Activated CD4-positive, alpha-beta T cell treated with anti-CD3 and anti-CD28 coated beads for 36 hours (primary cell): Measurements from ENCODE around the gene IGSF6. TPM values are rescaled to one million over a fixed set of nuclear protein-coding genes. Genes with fewer than 3 reads are reported as not detected.
"Not testable (repeated sequence)": the region's sequence is repeated elsewhere in the genome, so short reads cannot be mapped to it uniquely, and the experiment has no call there.

Experiments
- ATAC-seq: fragments of 200-7000 bp; cut with Tn5 transposase; one replicate; pipeline ENCODE4 v1.10.0; 2021; ENCODE audit warnings: mild to moderate bottlenecking, moderate library complexity
- CTCF ChIA-PET: fragments of 350-600 bp; sonication (Branson Sonifier 250); formaldehyde crosslinking; loops from one replicate; lab custom pipeline; 2021; ENCODE audit warnings: antibody characterized with exemption; lab: Charles Lee
- POLR2A ChIA-PET: fragments of 350-600 bp; sonication (Branson Sonifier 250); formaldehyde crosslinking; loops from one replicate; lab custom pipeline; 2021; ENCODE audit warnings: antibody characterized with exemption, inconsistent platforms; lab: Charles Lee
- DNase-seq: peaks from one replicate; pipeline ENCODE4 v3.0.0-alpha.2; 2020
- H3K27ac Mint-ChIP-seq: one replicate; pipeline ENCODE4 v1.8.0; 2021; ENCODE audit warnings: mixed read lengths
- H3K27me3 Mint-ChIP-seq: one replicate; pipeline ENCODE4 v1.8.0; 2021; ENCODE audit warnings: mixed read lengths
- H3K36me3 Mint-ChIP-seq: one replicate; pipeline ENCODE4 v1.8.0; 2021; ENCODE audit warnings: low read depth, mixed read lengths
- H3K4me1 Mint-ChIP-seq: one replicate; pipeline ENCODE4 v1.8.0; 2021; ENCODE audit warnings: mixed read lengths
- H3K4me3 Mint-ChIP-seq: one replicate; pipeline ENCODE4 v1.8.0; 2021; ENCODE audit warnings: mild to moderate bottlenecking, moderate library complexity, mixed read lengths
- H3K9me3 Mint-ChIP-seq: one replicate; pipeline ENCODE4 v1.8.0; 2021; ENCODE audit warnings: low read depth, mixed read lengths
- intact Hi-C, 2 experiments: fragments of 100-400 bp; cut with DNase I in 1 of 2; cut with micrococcal nuclease in 1 of 2; formaldehyde crosslinking; loops; one replicate each; pipeline versions ENCODE4 v1.14.2 to v1.15.1; 2022 to 2024; cut with DNase I, micrococcal nuclease
- total RNA-seq, 2 experiments: library from RNA; stranded (reverse); gene quantifications; one replicate each; pipeline ENCODE4 v1.2.3, GENCODE V29; 2021

Gene IGSF6
- total RNA-seq, 2 experiments from 2014 or later = 0.11 to 0.14 TPM

- H3K4me3 Mint-ChIP-seq, H3K27ac Mint-ChIP-seq, H3K27me3 Mint-ChIP-seq, ATAC-seq, POLR2A ChIA-PET, H3K9me3 Mint-ChIP-seq, DNase-seq: not testable (repeated sequence)
- Mint-ChIP-seq H3K36me3 (peaks cover 32% of the 10 kb centered on the region), H3K4me1 (peaks cover 31% of the 10 kb centered on the region)
- intact Hi-C loops = loop anchor here in 1 of 2 experiments (10.0 kb wide), 1 partner anchor 1315 kb away; no protein-coding TSS in a partner anchor
- CTCF ChIA-PET = interaction anchor here (0.7 to 1.5 kb wide), 2 partner anchors 12 to 45 kb away, joined by 3 read pairs; no protein-coding TSS in a partner anchor
Measured at GRCh38 chr16:21629616-21630539, 22.5 kb downstream of the IGSF6 start.

GRCh38 chr16:21628772-21629171 is 23.6 kb downstream of the IGSF6 start:
- Mint-ChIP-seq H3K9me3 (no peaks in the 10 kb centered on the region), H3K27me3 (no peaks in the 10 kb centered on the region), H3K27ac (no peak overlapping the region), H3K4me1 (peaks cover 34% of the 10 kb centered on the region), H3K36me3 (peaks cover 38% of the 10 kb centered on the region), H3K4me3 (no peak overlapping the region)
- intact Hi-C loops = no loop called here
- DNase-seq (no peak), ATAC-seq (no peak)
- CTCF ChIA-PET = interaction anchor here (0.6 to 1.5 kb wide), 3 partner anchors 11 to 373 kb away, joined by 3 read pairs; no protein-coding TSS in a partner anchor
- POLR2A ChIA-PET = no interaction called here

GRCh38 chr16:21628121-21628726 is 24.2 kb downstream of the IGSF6 start:
- DNase-seq = no peak
- ChIA-PET POLR2A (no interaction called here), CTCF (interaction anchor here (1.1 to 1.5 kb wide), 2 partner anchors 11 to 14 kb away, joined by 3 read pairs; no protein-coding TSS in a partner anchor)
- H3K9me3 Mint-ChIP-seq = no peaks in the 10 kb centered on the region
- no peak overlapping the region for H3K4me3 Mint-ChIP-seq
- intact Hi-C loops = no loop called here
- no peaks in the 10 kb centered on the region for H3K27me3 Mint-ChIP-seq
- no peak for ATAC-seq
- H3K36me3 Mint-ChIP-seq = peaks cover 38% of the 10 kb centered on the region
- H3K27ac Mint-ChIP-seq = no peak overlapping the region
- H3K4me1 Mint-ChIP-seq = peaks cover 36% of the 10 kb centered on the region

DNA sequence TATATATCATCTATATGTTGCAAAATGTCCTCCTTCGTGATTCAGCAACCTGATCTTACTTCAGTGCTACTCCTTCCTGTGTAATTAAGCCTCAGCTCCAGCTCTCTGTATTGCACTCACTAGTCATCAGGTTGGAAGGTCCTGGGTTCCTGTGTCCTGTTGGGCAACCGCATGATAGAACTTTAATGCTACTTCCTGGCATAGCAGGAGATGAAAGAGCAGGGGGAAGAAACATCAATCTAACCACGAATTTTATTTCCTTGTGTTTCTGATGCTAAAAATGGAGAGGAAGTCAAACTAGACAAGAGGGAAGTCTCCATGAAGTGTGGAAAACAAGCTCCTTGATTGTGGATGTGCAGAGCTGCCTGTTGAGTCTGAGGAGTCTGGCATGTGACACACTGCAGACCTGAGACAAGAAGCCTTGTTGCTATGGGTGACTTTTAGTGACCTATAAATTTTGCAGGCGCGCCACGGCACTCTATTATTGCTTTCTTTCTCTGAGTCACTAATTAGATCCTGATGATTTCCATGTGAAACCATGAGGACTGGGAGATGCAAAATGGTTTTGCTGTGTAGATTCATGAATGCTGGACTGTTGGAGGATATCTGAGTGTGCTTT is 25.6 kb downstream of the IGSF6 start:
- intact Hi-C loops = no loop called here
- H3K4me1 Mint-ChIP-seq = peaks cover 40% of the 10 kb centered on the region
- H3K4me3 Mint-ChIP-seq = no peak overlapping the region
- H3K27ac Mint-ChIP-seq = peak overlapping the region; percentile 69
- H3K9me3 Mint-ChIP-seq = no peaks in the 10 kb centered on the region
- POLR2A ChIA-PET = no interaction called here
- DNase-seq (peak; percentile 30), ATAC-seq (peak; percentile 93)
- peaks cover 42% of the 10 kb centered on the region for H3K36me3 Mint-ChIP-seq
- no peaks in the 10 kb centered on the region for H3K27me3 Mint-ChIP-seq
- CTCF ChIA-PET = interaction anchor here (0.6 kb wide), 1 partner anchor 82 kb away, joined by 3 read pairs; no protein-coding TSS in a partner anchor

GRCh38 chr16:21625026-21625425 is 27.4 kb downstream of the IGSF6 start:
- Mint-ChIP-seq H3K4me1 (peaks cover 53% of the 10 kb centered on the region), H3K27me3 (no peaks in the 10 kb centered on the region), H3K9me3 (no peaks in the 10 kb centered on the region), H3K4me3 (no peak overlapping the region), H3K27ac (no peak overlapping the region), H3K36me3 (peaks cover 42% of the 10 kb centered on the region)
- intact Hi-C loops = no loop called here
- DNase-seq = no peak
- POLR2A ChIA-PET = no interaction called here
- CTCF ChIA-PET = interaction anchor here (0.6 to 1.7 kb wide), 4 partner anchors 14 to 728 kb away, joined by 3 to 7 read pairs (median 4); no protein-coding TSS in a partner anchor
- ATAC-seq = no peak

DNA sequence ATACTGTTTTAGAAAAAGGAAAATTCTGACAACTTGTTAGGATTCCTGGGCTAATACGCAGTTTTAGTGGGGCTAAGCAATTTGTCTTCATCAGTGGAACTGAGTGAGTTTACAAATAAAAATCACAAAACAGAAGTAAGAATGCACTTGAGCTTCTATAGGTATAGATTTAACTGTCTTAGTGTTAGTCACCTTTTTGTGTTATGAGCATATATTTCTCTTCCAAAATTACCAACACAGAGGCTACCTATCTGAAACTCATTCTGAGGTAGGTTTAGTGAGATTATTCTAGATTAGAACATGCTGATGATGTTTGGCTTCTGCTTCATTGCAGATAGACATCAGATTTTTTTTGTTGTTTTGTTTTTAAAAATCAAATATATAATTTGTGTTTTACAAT is 29.9 kb downstream of the IGSF6 start:
- CTCF ChIA-PET = interaction anchor here (0.9 to 1.2 kb wide), 2 partner anchors 14 to 23 kb away, joined by 3 to 5 read pairs; no protein-coding TSS in a partner anchor

DNA sequence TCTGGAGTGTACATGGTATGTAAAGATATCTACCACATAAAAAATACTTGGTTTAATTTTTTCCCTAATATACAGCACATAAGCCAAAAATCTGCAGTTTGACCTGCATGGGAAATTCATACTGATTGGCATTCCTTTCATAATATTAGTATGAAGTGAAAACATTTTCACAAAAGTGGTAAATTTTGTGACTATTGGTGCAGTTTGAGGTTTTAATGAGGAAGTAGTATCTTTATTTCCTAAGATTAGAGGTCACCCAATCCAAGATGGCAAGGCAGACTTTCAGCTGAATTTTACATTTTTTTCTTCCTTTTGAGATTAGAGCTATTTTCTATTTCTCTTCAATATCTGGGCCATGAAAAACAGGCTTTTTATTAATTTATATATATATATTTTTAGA is 31.8 kb downstream of the IGSF6 start:
- CTCF ChIA-PET = interaction anchor here (1.1 to 2.3 kb wide), 4 partner anchors 9 to 36 kb away, joined by 3 to 13 read pairs (median 5); no protein-coding TSS in a partner anchor
- DNase-seq (no peak), ATAC-seq (no peak)
- H3K36me3 Mint-ChIP-seq = peaks cover 39% of the 10 kb centered on the region
- H3K9me3 Mint-ChIP-seq = no peaks in the 10 kb centered on the region
- peaks cover 63% of the 10 kb centered on the region for H3K4me1 Mint-ChIP-seq
- no peak overlapping the region for H3K27ac Mint-ChIP-seq
- intact Hi-C loops = no loop called here
- POLR2A ChIA-PET = no interaction called here
- no peak overlapping the region for H3K4me3 Mint-ChIP-seq
- H3K27me3 Mint-ChIP-seq = no peaks in the 10 kb centered on the region

More for the DNA sequence above, 29.9 kb downstream of the IGSF6 start:
- no peaks in the 10 kb centered on the region for H3K9me3 Mint-ChIP-seq
- H3K4me1 Mint-ChIP-seq = peaks cover 64% of the 10 kb centered on the region
- no peak overlapping the region for H3K4me3 Mint-ChIP-seq
- H3K27me3 Mint-ChIP-seq = no peaks in the 10 kb centered on the region
- POLR2A ChIA-PET = interaction anchor here (0.5 kb wide), 1 partner anchor 63 kb away, joined by 3 read pairs; no protein-coding TSS in a partner anchor
- H3K36me3 Mint-ChIP-seq = peaks cover 41% of the 10 kb centered on the region
- intact Hi-C loops = no loop called here
- peak; percentile 43 for ATAC-seq
- DNase-seq = no peak
- no peak overlapping the region for H3K27ac Mint-ChIP-seq

DNA sequence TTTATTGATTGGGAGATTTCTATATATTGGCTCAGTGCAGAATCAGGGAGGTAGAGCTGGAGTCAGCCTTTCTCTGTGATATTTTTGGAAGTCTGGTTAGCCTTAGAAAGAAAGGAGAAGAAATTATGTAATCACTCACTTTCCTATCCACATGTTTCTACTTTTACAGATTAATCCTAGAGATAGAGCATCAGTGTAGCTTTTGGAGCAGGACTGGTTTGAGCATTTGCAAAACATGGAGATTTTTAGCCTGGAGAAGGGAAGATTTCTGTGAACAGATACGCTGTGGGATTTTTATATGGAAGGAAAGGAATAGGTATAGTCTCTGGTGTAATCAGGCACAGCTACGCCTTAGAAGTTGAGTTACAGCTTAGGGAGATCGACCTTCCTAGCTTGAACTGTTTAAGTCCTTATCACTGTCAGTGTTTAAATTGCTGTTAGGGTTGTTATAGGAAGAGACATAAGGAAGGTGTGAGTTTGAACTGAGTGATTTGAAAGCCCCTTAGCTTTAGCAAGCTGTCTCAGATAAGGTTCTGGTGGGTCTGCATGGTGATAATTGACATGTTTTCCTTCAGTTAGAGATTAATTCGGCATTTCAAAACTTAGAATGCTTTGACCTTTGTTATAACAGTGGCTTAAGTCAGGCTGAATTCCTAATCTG is 32.5 kb downstream of the IGSF6 start:
- peaks cover 35% of the 10 kb centered on the region for H3K36me3 Mint-ChIP-seq
- intact Hi-C loops = no loop called here
- H3K4me3 Mint-ChIP-seq = no peak overlapping the region
- ChIA-PET CTCF (interaction anchor here (0.7 to 2.3 kb wide), 5 partner anchors 8 to 37 kb away, joined by 3 to 13 read pairs (median 5); no protein-coding TSS in a partner anchor), POLR2A (no interaction called here)
- H3K27me3 Mint-ChIP-seq = no peaks in the 10 kb centered on the region
- no peak for ATAC-seq
- peaks cover 63% of the 10 kb centered on the region for H3K4me1 Mint-ChIP-seq
- no peaks in the 10 kb centered on the region for H3K9me3 Mint-ChIP-seq
- no peak for DNase-seq
- H3K27ac Mint-ChIP-seq = no peak overlapping the region

DNA sequence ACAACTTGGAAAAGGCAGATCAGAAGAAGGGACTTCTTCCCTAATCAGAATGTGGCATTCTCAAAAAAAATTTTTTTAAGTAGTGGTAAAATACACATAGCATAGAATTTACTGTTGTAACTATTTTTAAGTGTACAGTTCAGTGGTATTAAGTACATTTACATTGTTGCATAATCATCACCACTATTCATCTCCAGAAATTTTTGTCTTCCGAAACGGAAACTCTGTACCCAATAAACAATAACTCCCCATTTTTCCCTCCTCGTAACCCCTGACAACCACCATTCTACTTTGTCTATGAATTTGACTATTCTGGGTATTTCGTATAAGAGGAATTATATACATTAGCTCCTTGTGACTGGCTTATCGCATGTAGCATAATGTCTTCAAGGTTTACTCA is 34.1 kb downstream of the IGSF6 start:
- Mint-ChIP-seq H3K9me3 (no peaks in the 10 kb centered on the region), H3K4me3 (no peak overlapping the region), H3K36me3 (peaks cover 36% of the 10 kb centered on the region), H3K27me3 (no peaks in the 10 kb centered on the region), H3K4me1 (peaks cover 59% of the 10 kb centered on the region), H3K27ac (no peak overlapping the region)
- CTCF ChIA-PET = no interaction called here
- POLR2A ChIA-PET = interaction anchor here (0.6 kb wide), 1 partner anchor 1837 kb away, joined by 8 read pairs; no protein-coding TSS in a partner anchor
- ATAC-seq = no peak
- DNase-seq = no peak
- intact Hi-C loops = no loop called here

GRCh38 chr16:21617607-21618006 is 34.8 kb downstream of the IGSF6 start:
- H3K4me1 Mint-ChIP-seq = peaks cover 57% of the 10 kb centered on the region
- no peaks in the 10 kb centered on the region for H3K27me3 Mint-ChIP-seq
- DNase-seq (no peak), ATAC-seq (peak; percentile 64)
- no peaks in the 10 kb centered on the region for H3K9me3 Mint-ChIP-seq
- ChIA-PET POLR2A (interaction anchor here (0.6 kb wide), 1 partner anchor 1838 kb away, joined by 8 read pairs; no protein-coding TSS in a partner anchor), CTCF (no interaction called here)
- peaks cover 40% of the 10 kb centered on the region for H3K36me3 Mint-ChIP-seq
- intact Hi-C loops = no loop called here
- no peak overlapping the region for H3K27ac Mint-ChIP-seq
- no peak overlapping the region for H3K4me3 Mint-ChIP-seq
